Fibroblast of the aortic adventitia (primary cell): Measurements from ENCODE around the gene GID4. TPM values are rescaled to one million over a fixed set of nuclear protein-coding genes. Genes with fewer than 3 reads are reported as not detected.

Source experiments
- DNase-seq: peaks from one replicate; pipeline ENCODE4 v3.0.0-alpha.2; 2010; ENCODE audit warnings: low read depth
- H3K4me3 ChIP-seq: 2 replicates; pipeline ENCODE4 v1.5.1; 2011; ENCODE audit warnings: low read depth, mild to moderate bottlenecking, control low read depth, low read length, moderate library complexity
- total RNA-seq: library from RNA; depleted of rRNA; stranded (reverse); fragments of >200 nt; gene quantifications from 2 replicates; pipeline ENCODE4 v1.2.3, GENCODE V29; 2012; ENCODE audit warnings: low replicate concordance
- TF ChIP-seq, protein P1 (sequence below): IDR thresholded peaks from 2 replicates; pipeline ENCODE4 v1.5.1; 2011; ENCODE audit warnings: mild to moderate bottlenecking, low read length, control low read depth, inconsistent platforms; ENCODE audit not compliant: insufficient read depth

The GID4 gene
- total RNA-seq, 1 donor = 7.8 TPM

GRCh38 chr17:18035704-18036103 is 3.5 kb upstream of the GID4 start:
- TF ChIP-seq, protein P1, sequence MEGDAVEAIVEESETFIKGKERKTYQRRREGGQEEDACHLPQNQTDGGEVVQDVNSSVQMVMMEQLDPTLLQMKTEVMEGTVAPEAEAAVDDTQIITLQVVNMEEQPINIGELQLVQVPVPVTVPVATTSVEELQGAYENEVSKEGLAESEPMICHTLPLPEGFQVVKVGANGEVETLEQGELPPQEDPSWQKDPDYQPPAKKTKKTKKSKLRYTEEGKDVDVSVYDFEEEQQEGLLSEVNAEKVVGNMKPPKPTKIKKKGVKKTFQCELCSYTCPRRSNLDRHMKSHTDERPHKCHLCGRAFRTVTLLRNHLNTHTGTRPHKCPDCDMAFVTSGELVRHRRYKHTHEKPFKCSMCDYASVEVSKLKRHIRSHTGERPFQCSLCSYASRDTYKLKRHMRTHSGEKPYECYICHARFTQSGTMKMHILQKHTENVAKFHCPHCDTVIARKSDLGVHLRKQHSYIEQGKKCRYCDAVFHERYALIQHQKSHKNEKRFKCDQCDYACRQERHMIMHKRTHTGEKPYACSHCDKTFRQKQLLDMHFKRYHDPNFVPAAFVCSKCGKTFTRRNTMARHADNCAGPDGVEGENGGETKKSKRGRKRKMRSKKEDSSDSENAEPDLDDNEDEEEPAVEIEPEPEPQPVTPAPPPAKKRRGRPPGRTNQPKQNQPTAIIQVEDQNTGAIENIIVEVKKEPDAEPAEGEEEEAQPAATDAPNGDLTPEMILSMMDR = no peak
- no peak for DNase-seq
- H3K4me3 ChIP-seq = no peak overlapping the region

- H3K4me3 ChIP-seq = peak overlapping the region; percentile 18
- DNase-seq = no peak
- TF ChIP-seq, protein P1 = no peak
These were observed 1.7 kb upstream of the GID4 start for GRCh38 chr17:18037486-18037885.

GRCh38 chr17:18038149-18038850 is 908 bp upstream of the GID4 start:
- TF ChIP-seq, protein P1 = no peak
- peak overlapping the region; percentile 96 for H3K4me3 ChIP-seq
- DNase-seq = no peak

- TF ChIP-seq, protein P1 = no peak
- H3K4me3 ChIP-seq = peak overlapping the region; percentile 79
- DNase-seq = no peak
These were observed 490 bp downstream of the GID4 start for GRCh38 chr17:18039535-18040260.

DNA sequence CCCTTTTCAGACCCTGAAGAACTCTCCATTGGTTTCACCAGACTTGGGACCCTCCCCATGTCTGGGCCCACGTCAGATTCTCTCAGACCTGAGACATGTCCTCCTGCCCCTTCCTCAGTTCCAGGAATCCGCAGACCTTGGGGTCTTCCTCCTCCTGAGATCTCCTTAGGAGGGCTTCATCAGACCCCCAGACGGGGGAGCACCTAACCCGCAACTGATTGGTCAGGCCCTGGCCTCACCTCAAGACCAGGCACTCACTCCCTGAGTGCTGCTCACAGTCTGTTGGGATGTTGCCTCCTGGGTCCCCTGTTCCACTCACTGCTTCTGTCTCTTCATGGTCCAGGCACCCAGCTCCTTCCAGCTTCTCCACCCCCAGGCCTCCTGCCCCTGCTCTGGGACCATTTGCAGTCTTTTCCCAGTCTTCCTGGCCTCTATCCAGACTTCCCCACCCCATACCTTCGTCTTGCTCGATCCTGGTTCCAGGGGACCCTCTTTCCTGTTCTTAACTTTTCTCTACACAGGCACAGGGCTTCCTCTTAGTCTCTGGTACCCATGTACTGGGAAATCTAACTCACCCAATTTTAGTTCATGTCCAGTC is 1.2 kb downstream of the GID4 start:
- peak overlapping the region; percentile 79 for H3K4me3 ChIP-seq
- no peak for DNase-seq
- TF ChIP-seq, protein P1 = no peak

GRCh38 chr17:18041776-18042175 is 2.6 kb downstream of the GID4 start:
- peak; percentile 60 for DNase-seq
- peak overlapping the region; percentile 22 for H3K4me3 ChIP-seq
- TF ChIP-seq, protein P1 = no peak
